ENCODE measurements around the gene KCNQ4.

The KCNQ4 gene

GRCh38 chr1:40870135-40870728 lies 86.6 kb downstream of the KCNQ4 start:
- POLR2A ChIA-PET (ENCODE audit: low non-redundant PET), result no interaction called here
- CTCF ChIA-PET, result no interaction called here
- H3K27ac ChIP-seq, result no peak overlapping the region

GRCh38 chr1:40872276-40872675 lies 88.7 kb downstream of the KCNQ4 start:
- ChIA-PET CTCF (no interaction called here), POLR2A (ENCODE audit: low non-redundant PET) (interaction anchor here (0.6 kb wide), 1 partner anchor 9 kb away, joined by 6 read pairs; no protein-coding TSS in a partner anchor)
- no peak for DNase-seq (ENCODE audit: low spot score)
- H3K27ac ChIP-seq, result peak overlapping the region; percentile 54
- no peak for TF ChIP-seq CTCF (conservative IDR thresholded peaks at IDR 0.05; ENCODE audit: low read depth)

More at GRCh38 chr1:40870135-40870728, 86.6 kb downstream of the KCNQ4 start:
- no peak for DNase-seq (ENCODE audit: low spot score)
- no peak for TF ChIP-seq CTCF (conservative IDR thresholded peaks at IDR 0.05; ENCODE audit: low read depth)

GRCh38 chr1:40873863-40874472 lies 90.4 kb downstream of the KCNQ4 start:
- POLR2A ChIA-PET (ENCODE audit: low non-redundant PET), result no interaction called here
- CTCF ChIA-PET, result interaction anchor here (0.6 to 1.3 kb wide), 2 partner anchors 12 to 81 kb away, joined by 3 read pairs; partner anchors contain the start of gene CITED4
- DNase-seq (ENCODE audit: low spot score), result no peak

GRCh38 chr1:40876436-40876761 lies 92.8 kb downstream of the KCNQ4 start:
- ChIA-PET CTCF (interaction anchor here (0.6 to 1.0 kb wide), 5 partner anchors 14 to 152 kb away, joined by 3 to 5 read pairs (median 3); partner anchors contain the start of gene CITED4), POLR2A (ENCODE audit: low non-redundant PET) (interaction anchor here (0.6 to 2.1 kb wide), 2 partner anchors 13 to 15 kb away, joined by 3 to 11 read pairs; partner anchors contain the start of gene CITED4)
- no peak for DNase-seq (ENCODE audit: low spot score)
- TF ChIP-seq CTCF (conservative IDR thresholded peaks at IDR 0.05; ENCODE audit: low read depth), result no peak
- H3K27ac ChIP-seq, result no peak overlapping the region; the same call in 1 of the 2 replicates

More at GRCh38 chr1:40873863-40874472, 90.4 kb downstream of the KCNQ4 start:
- H3K27ac ChIP-seq, result peak overlapping the region; percentile 82; the same call in 1 of the 2 replicates
- no peak for TF ChIP-seq CTCF (conservative IDR thresholded peaks at IDR 0.05; ENCODE audit: low read depth)

- DNase-seq (ENCODE audit: low spot score), result no peak
- ChIA-PET CTCF (interaction anchor here (0.5 to 1.0 kb wide), 3 partner anchors 16 to 93 kb away, joined by 3 to 5 read pairs (median 3); no protein-coding TSS in a partner anchor), POLR2A (ENCODE audit: low non-redundant PET) (interaction anchor here (2.1 kb wide), 1 partner anchor 15 kb away, joined by 11 read pairs; the partner anchor contains the start of gene CITED4)
- H3K27ac ChIP-seq, result peak overlapping the region; percentile 88; the same call in 1 of the 2 replicates
- no peak for TF ChIP-seq CTCF (conservative IDR thresholded peaks at IDR 0.05; ENCODE audit: low read depth)
Observed at GRCh38 chr1:40876891-40877290, 93.3 kb downstream of the KCNQ4 start.

- H3K27ac ChIP-seq, result peak overlapping the region; percentile 88
- POLR2A ChIA-PET (ENCODE audit: low non-redundant PET), result interaction anchor here (0.7 to 2.1 kb wide), 3 partner anchors 16 to 126 kb away, joined by 3 to 11 read pairs (median 5); partner anchors contain the start of gene CITED4
Observed at GRCh38 chr1:40877698-40878097, 94.1 kb downstream of the KCNQ4 start.

More at GRCh38 chr1:40877698-40878097, 94.1 kb downstream of the KCNQ4 start:
- DNase-seq (ENCODE audit: low spot score), result peak; percentile 77
- no peak for TF ChIP-seq CTCF (conservative IDR thresholded peaks at IDR 0.05; ENCODE audit: low read depth)
- CTCF ChIA-PET, result interaction anchor here (1.5 kb wide), 1 partner anchor 71 kb away, joined by 3 read pairs; no protein-coding TSS in a partner anchor
